NB4 (cell line): ENCODE measurements around the gene FFAR1.

Experiments used
- DNase-seq: peaks from one replicate; pipeline ENCODE4 v3.0.0; 2010; ENCODE audit warnings: low read depth
- H3K4me3 ChIP-seq: one replicate; pipeline ENCODE4 v1.5.1; 2011; ENCODE audit warnings: mild to moderate bottlenecking, low read depth, low read length, moderate library complexity
- MYC ChIP-seq: IDR thresholded peaks from 2 replicates; pipeline ENCODE4 v1.6.1; 2011; ENCODE audit warnings: low read depth, low read length
- POLR2A ChIP-seq: IDR thresholded peaks from 2 replicates; pipeline ENCODE4 v1.6.1; 2011; ENCODE audit warnings: mild to moderate bottlenecking; ENCODE audit not compliant: insufficient read length; ENCODE audit errors: extremely low read depth
- TF ChIP-seq, protein P1 (sequence below): IDR thresholded peaks from one replicate; pipeline ENCODE4 v1.5.1; 2012; ENCODE audit warnings: low read depth, low read length
- TF ChIP-seq, protein P2 (sequence below): IDR thresholded peaks from 2 replicates; pipeline ENCODE4 v1.6.1; 2011; ENCODE audit warnings: low read depth, low read length

The FFAR1 gene

DNA sequence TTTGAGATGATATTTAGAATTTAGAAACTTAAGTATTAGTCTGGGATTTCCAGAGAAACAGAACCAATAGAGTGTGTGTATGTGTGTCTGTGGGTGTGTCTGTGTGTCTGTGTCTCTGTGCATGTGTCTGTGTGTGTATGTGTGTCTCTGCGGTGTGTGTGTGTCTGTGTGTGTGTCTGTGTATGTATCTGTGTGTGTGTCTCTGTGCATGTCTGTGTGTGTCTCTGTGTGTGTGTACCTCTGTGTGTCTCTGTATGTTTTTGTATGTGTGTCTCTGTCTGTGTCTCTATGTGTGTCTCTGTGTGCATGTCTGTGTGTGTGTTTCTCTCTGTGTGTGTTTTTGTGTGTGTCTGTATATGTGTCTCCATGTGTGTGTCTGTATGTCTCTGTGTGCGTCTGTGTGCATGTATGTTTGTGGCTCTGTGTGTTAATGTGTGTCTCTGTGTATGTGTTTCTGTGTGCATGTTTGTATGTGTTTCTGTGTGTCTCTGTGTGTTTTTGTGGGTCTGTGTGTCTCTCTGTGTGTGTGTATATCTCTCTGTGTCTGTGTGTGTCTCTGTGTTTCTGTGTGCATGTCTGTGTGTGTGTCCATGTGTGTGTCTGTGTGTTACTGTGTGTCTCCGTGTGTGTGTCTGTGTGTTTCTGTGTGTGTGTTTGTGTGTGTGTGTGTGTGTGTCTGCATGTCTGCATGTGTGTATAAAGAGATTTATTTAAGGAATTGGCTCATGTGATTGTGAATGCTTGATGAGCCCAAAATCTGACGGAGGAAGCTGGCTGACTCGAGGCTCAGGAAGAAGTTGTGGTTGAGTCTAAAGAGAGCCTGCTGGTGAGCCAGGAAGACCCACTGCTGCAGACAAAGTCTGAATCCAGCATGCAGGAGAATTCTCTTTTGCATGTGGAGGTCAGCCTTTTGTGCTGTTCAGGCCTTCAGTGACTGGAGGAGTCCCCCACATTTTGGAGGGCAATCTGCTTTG lies 45.3 kb downstream of the FFAR1 start:
- no peak for DNase-seq
- no peak overlapping the region for H3K4me3 ChIP-seq
- TF ChIP-seq MYC (no peak), POLR2A (no peak)
- TF ChIP-seq, protein P1, sequence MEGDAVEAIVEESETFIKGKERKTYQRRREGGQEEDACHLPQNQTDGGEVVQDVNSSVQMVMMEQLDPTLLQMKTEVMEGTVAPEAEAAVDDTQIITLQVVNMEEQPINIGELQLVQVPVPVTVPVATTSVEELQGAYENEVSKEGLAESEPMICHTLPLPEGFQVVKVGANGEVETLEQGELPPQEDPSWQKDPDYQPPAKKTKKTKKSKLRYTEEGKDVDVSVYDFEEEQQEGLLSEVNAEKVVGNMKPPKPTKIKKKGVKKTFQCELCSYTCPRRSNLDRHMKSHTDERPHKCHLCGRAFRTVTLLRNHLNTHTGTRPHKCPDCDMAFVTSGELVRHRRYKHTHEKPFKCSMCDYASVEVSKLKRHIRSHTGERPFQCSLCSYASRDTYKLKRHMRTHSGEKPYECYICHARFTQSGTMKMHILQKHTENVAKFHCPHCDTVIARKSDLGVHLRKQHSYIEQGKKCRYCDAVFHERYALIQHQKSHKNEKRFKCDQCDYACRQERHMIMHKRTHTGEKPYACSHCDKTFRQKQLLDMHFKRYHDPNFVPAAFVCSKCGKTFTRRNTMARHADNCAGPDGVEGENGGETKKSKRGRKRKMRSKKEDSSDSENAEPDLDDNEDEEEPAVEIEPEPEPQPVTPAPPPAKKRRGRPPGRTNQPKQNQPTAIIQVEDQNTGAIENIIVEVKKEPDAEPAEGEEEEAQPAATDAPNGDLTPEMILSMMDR, result no peak
- TF ChIP-seq, protein P2, sequence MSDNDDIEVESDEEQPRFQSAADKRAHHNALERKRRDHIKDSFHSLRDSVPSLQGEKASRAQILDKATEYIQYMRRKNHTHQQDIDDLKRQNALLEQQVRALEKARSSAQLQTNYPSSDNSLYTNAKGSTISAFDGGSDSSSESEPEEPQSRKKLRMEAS, result no peak

DNA sequence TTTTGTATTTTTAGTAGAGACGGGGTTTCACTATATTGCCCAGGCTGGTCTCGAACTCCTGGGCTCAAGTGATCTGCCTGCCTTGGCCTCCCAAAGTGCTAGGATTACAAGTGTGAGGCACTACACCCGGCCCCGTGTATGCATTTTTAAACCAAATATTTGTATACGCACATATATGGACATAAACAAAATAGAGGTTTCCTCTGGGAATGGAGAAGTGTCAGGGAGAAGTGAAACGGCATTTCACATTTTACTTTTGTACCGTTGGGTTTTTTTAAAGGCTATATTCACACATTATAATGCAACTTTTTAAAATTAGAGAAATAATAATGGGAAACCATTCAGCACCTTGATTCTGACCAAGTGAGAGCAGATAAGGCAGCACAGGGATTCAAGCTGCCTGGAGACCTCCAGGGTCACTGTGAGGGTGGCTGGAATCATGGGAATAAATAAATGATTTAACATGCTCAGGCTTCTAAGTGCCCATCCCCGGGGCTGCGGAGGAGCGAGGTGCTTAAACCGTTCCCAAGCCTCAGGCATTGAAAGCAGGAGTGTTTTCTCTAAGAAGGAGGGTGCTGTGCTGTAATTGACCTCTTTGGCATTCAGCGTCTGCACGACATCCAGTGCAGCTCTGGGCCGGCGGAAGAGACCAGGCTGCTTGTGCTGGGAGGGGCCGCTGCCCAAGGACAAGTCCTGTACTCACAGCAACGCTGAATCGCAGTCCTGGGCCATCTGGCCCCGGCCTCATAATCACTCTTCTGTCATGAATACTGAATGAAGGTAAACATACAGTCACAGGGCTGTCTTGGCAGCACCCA lies 47.9 kb downstream of the FFAR1 start:
- H3K4me3 ChIP-seq, result no peak overlapping the region
- DNase-seq, result no peak
- TF ChIP-seq, protein P1, result no peak
- TF ChIP-seq POLR2A (no peak), MYC (no peak)
- TF ChIP-seq, protein P2, result no peak

DNA sequence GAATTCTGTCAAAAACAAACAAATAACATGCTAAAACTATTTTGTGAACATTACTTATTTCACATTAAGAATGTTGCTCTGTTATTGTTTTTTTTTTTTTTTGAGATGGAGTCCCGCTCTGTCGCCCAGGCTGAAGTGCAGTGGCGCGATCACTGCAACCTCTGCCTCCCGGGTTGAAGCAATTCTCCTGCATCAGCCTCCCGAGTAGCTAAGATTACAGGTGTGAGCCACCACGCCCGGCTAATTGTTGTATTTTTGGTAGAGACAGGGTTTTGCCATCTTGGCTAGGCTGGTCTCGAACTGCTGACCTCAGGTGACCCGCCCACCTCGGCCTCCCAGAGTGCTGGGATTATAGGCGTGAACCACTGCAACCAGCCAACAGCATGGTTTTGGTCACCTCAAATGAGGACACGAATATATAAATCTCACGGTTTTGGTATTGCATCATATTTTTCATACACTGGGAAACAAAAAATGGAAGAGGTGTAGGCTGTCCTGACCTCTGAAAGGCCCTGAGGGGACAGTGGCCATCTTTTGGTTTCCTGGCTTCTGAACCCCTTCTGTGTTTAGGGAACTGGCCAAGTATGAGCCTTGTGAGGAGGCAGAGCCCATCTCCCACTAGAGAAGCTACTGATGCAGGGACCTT lies 48.7 kb downstream of the FFAR1 start:
- no peak overlapping the region for H3K4me3 ChIP-seq
- DNase-seq, result no peak
- TF ChIP-seq MYC (no peak), POLR2A (no peak)
- TF ChIP-seq, protein P1, result no peak

DNA sequence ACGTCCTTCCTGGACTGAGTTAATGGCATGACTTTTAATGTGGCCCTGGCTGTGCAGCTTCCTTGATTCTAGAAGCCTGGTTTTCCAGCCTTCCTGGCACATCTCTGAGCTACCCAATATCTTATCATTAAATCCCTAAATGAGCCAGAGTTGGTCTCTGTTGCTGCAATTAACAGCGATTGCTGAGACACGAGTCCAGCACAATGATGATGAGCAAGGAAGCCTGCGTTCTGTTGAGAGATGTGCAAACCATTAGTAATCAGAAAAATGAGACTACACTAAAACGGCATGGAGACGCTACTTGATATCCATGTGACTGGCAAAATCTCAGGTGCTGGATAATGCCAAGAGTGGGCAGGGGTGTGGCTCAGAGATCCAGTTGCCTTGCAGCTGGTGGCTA lies 49.4 kb downstream of the FFAR1 start:
- H3K4me3 ChIP-seq, result no peak overlapping the region
- no peak for DNase-seq
- TF ChIP-seq MYC, result no peak
- TF ChIP-seq, protein P1, result no peak
- no peak for TF ChIP-seq POLR2A
- TF ChIP-seq, protein P2, result no peak
